ENCODE measurements around the gene PRPF31. TPM values are rescaled to one million over a fixed set of nuclear protein-coding genes. Genes with fewer than 3 reads are reported as not detected.

Gene PRPF31
- total and polyA plus RNA-seq, 9 of the 15 experiments (the other 6 are each of a cell fraction or from before 2014, with no cell fraction given), result 5.8 to 92.2 (median 69.2) TPM

- intact Hi-C loops (cut with micrococcal nuclease), result loop anchor here (2.0 kb wide), 1 partner anchor 62 kb away; no protein-coding TSS in a partner anchor
- no peak overlapping the region for H3K27ac ChIP-seq (ENCODE audit: extremely low read depth, low read depth, low read length)
- CTCF ChIA-PET (ENCODE audit: low intra/inter-chr PET ratio), result interaction anchor here (0.7 to 5.9 kb wide), 4 partner anchors 63 to 101 kb away, joined by 3 to 37 read pairs (median 5); no protein-coding TSS in a partner anchor
- 0 out of 2 replicates have a peak, but pooled peaks cover 10% of the 10 kb centered on the region for H4K20me1 ChIP-seq (replicated peaks; ENCODE audit: control insufficient read depth, insufficient read depth, low read length)
- ATAC-seq (peak; percentile 89), DNase-seq (ENCODE audit: extremely low read depth in 1 of 4, low spot score in 3 of 4) (peak; percentile 86 to 94 (median 86)), FAIRE-seq (peak; percentile 84)
- no peaks in the 10 kb centered on the region for H3K27me3 ChIP-seq (ENCODE audit: control insufficient read depth in 2 of 2, insufficient read depth in 2 of 2, low read length in 2 of 2)
- no peaks in the 10 kb centered on the region for H3K79me2 ChIP-seq (ENCODE audit: control insufficient read depth, insufficient read depth, low read length)
- no peaks in the 10 kb centered on the region for H3K9me3 ChIP-seq (replicated peaks; ENCODE audit: control insufficient read depth, insufficient read depth, low read depth, low read length)
- in situ Hi-C loops (cut with MboI), result no loop called here
- POLR2A ChIA-PET, result interaction anchor here (0.6 kb wide), 1 partner anchor 15 kb away, joined by 4 read pairs; no protein-coding TSS in a partner anchor
- H3K36me3 ChIP-seq (ENCODE audit: control insufficient read depth, insufficient read depth, low read length), result no peaks in the 10 kb centered on the region
- WGBS (ENCODE audit: insufficient coverage, low coverage, missing lambda C conversion rate), result 29% methylated on average over 19 of the region's 25 CpGs
- no peak overlapping the region for H3K4me3 ChIP-seq
- BruUV-seq (replicated peaks), result no TSS peak
- peaks cover 2 to 50% of the 10 kb centered on the region in 2 experiments; a peak in 2 of 5 replicates for H3K4me1 ChIP-seq (replicated peaks in 1 of 2; ENCODE audit: control insufficient read depth in 2 of 2, insufficient read depth in 2 of 2, low read length in 2 of 2)
- H2AFZ ChIP-seq (ENCODE audit: low read depth, low read length), result peak overlapping the region; percentile 15; the same call in 1 of the 2 replicates
- H3K9ac ChIP-seq (ENCODE audit: insufficient read depth in 1 of 2, low read depth in 2 of 2, low read length in 2 of 2), result peak overlapping the region in 1 of 2 experiments; percentile 85; a peak in 2 of 4 replicates
- H3K9me1 ChIP-seq (ENCODE audit: control insufficient read depth, insufficient read depth, low read length), result no peaks in the 10 kb centered on the region
- peak overlapping the region; percentile 21; the same call in 1 of the 2 replicates for H3K4me2 ChIP-seq (ENCODE audit: insufficient read depth, low read length)
- TF ChIP-seq YY1 (IDR thresholded peaks at IDR 0.05; ENCODE audit: borderline replicate concordance in 1 of 3, control insufficient read depth in 1 of 3, extremely low read depth in 1 of 3, insufficient read depth in 3 of 3, insufficient read length in 1 of 3, insufficient replicate concordance in 2 of 3, low read depth in 1 of 3, low read length in 2 of 3) (peak in 1 of 3 experiments; percentile 37), CC2D1A (IDR thresholded peaks at IDR 0.05) (0 out of 2 replicates have a peak, but pooled peaks have one; percentile 15), THAP7 (CRISPR knock-in tag; IDR thresholded peaks at IDR 0.05) (no peak), REST (IDR thresholded peaks at IDR 0.05; ENCODE audit: borderline replicate concordance) (peak; percentile 71; the same call in 1 of the 2 replicates), REST (CRISPR knock-in tag; IDR thresholded peaks at IDR 0.05; ENCODE audit: low read depth) (no peak), MAZ (CRISPR knock-in tag; conservative IDR thresholded peaks at IDR 0.05 in 1 of 2, IDR thresholded peaks at IDR 0.05 in 1 of 2) (peak; percentile 18 to 51; a peak in 1 of 4 replicates), XRCC5 (IDR thresholded peaks at IDR 0.05; ENCODE audit: low read depth, low read length) (peak; percentile 83; the same call in 1 of the 2 replicates), CTBP1 (IDR thresholded peaks at IDR 0.05; ENCODE audit: borderline replicate concordance) (0 out of 2 replicates have a peak, but pooled peaks have one; percentile 15), PHB (CRISPR knock-in tag; IDR thresholded peaks at IDR 0.05) (no peak), TBL1XR1 (IDR thresholded peaks at IDR 0.05; ENCODE audit: low read length in 2 of 2) (no peak)
Measured at GRCh38 chr19:54168174-54168917, 52.8 kb downstream of the PRPF31 start.
